ENCODE data around the gene RTEL1. TPM values are rescaled to one million over a fixed set of nuclear protein-coding genes. Genes with fewer than 3 reads are reported as not detected.
A peak's percentile ranks its signal among the peaks of the same experiment; 100 is the strongest.
"Not testable (repeated sequence)": the region's sequence is repeated elsewhere in the genome, so short reads cannot be mapped to it uniquely, and the experiment has no call there.

The RTEL1 gene
- total and polyA plus RNA-seq, 2 donors (not counting 1 experiment from before 2014, with no cell fraction given): 4.7 to 12.4 TPM

DNA sequence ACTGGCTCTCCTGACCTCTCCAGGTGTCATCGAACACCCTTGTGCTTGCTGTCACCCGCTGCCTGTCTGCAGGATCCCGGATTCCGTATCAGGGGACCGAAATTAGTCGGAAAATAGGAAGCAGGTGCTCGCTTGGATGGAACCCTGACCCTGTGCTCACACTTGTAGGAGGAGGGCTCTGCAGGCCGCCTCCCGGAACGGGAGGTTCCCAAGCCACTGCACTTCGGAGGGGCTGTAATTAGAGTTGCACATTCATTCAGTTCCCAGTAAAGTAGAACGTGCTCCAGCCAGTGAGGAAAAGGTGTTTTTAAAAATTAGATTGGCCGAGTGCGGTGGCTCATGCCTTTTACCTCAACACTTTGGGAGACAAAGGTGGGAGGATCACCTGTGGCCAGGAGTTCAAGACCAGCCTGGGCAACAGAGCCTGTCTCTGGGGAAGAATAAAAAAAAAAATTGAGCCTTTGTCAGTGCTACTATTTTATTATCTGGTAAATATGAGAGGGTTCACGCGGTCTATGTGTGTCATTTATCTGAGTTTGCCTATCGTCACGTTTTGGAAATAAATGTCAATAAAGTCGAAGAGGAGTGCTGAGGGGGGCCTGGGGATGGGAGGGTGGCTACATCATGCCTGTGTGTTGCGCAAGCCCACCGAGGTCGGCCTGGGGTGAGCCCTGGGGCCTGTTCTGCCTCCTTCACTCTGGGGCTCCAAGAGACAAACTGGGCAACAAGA, 29.7 kb upstream of the RTEL1 start:
- TF ChIP-seq, protein P1, sequence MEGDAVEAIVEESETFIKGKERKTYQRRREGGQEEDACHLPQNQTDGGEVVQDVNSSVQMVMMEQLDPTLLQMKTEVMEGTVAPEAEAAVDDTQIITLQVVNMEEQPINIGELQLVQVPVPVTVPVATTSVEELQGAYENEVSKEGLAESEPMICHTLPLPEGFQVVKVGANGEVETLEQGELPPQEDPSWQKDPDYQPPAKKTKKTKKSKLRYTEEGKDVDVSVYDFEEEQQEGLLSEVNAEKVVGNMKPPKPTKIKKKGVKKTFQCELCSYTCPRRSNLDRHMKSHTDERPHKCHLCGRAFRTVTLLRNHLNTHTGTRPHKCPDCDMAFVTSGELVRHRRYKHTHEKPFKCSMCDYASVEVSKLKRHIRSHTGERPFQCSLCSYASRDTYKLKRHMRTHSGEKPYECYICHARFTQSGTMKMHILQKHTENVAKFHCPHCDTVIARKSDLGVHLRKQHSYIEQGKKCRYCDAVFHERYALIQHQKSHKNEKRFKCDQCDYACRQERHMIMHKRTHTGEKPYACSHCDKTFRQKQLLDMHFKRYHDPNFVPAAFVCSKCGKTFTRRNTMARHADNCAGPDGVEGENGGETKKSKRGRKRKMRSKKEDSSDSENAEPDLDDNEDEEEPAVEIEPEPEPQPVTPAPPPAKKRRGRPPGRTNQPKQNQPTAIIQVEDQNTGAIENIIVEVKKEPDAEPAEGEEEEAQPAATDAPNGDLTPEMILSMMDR (conservative IDR thresholded peaks at IDR 0.05 in 1 of 2, IDR thresholded peaks at IDR 0.05 in 1 of 2; ENCODE audit: low read depth in 1 of 2, low read length in 2 of 2): no peak
- Histone ChIP-seq H3K4me1 (ENCODE audit: control insufficient read depth, extremely low read depth, insufficient read depth, low read length) (no peaks in the 10 kb centered on the region), H3K9ac (ENCODE audit: insufficient read depth, low read length) (peak overlapping the region; percentile 94), H4K20me1 (ENCODE audit: control insufficient read depth, extremely low read depth, insufficient read depth, low read length) (no peaks in the 10 kb centered on the region), H3K36me3 (ENCODE audit: control insufficient read depth, insufficient read depth, low read length) (no peaks in the 10 kb centered on the region), H3K4me2 (ENCODE audit: extremely low read depth, insufficient read depth, low read length) (peak overlapping the region; percentile 95), H2AFZ (ENCODE audit: low read length) (no peak overlapping the region), H3K79me2 (ENCODE audit: control insufficient read depth, insufficient read depth, low read length) (peaks cover 30% of the 10 kb centered on the region), H3K27ac (ENCODE audit: insufficient read depth, low read length) (peak overlapping the region; percentile 38), H3K27me3 (ENCODE audit: control insufficient read depth, insufficient read depth, low read length) (no peaks in the 10 kb centered on the region), H3K4me3 (replicated peaks in 1 of 4; ENCODE audit: control extremely low read depth in 1 of 4, insufficient read depth in 1 of 4, low read depth in 3 of 4, low read length in 4 of 4) (peak overlapping the region; percentile 64 to 96 (median 95)), H3K9me3 (ENCODE audit: control insufficient read depth, insufficient read depth, low read depth, low read length) (no peaks in the 10 kb centered on the region)
- peak; percentile 60 to 81 for DNase-seq (ENCODE audit: low read depth in 2 of 2)

DNA sequence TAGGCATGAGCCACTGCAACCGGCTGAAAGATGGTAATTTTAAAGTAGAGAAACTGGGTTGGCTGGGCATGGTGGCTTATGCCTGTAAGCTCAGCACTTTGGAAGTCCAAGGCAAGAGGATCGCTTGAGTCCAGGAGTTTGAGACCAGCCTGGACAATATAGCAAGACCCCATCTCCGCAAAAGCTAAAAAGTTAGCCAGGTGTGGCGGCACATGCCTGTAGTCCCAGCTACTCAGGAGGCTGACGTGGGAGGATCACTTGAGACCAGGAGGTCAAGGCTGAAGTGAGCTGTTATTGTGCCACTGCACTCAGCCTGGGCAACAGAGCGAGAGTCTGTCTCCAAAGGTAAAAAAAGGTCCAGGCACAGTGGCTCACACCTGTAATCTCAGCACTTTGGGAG, 27.2 kb upstream of the RTEL1 start:
- H2AFZ ChIP-seq (ENCODE audit: low read length); H3K4me2 ChIP-seq (ENCODE audit: extremely low read depth, insufficient read depth, low read length); H3K4me1 ChIP-seq (ENCODE audit: control insufficient read depth, extremely low read depth, insufficient read depth, low read length); H3K36me3 ChIP-seq (ENCODE audit: control insufficient read depth, insufficient read depth, low read length); H3K9ac ChIP-seq (ENCODE audit: insufficient read depth, low read length); H3K27me3 ChIP-seq (ENCODE audit: control insufficient read depth, insufficient read depth, low read length); DNase-seq (ENCODE audit: low read depth in 2 of 2); H4K20me1 ChIP-seq (ENCODE audit: control insufficient read depth, extremely low read depth, insufficient read depth, low read length); H3K4me3 ChIP-seq (replicated peaks in 1 of 4; ENCODE audit: control extremely low read depth in 1 of 4, insufficient read depth in 1 of 4, low read depth in 3 of 4, low read length in 4 of 4); H3K9me3 ChIP-seq (ENCODE audit: control insufficient read depth, insufficient read depth, low read depth, low read length); H3K27ac ChIP-seq (ENCODE audit: insufficient read depth, low read length): not testable (repeated sequence)
- H3K79me2 ChIP-seq (ENCODE audit: control insufficient read depth, insufficient read depth, low read length): peaks cover 15% of the 10 kb centered on the region

DNA sequence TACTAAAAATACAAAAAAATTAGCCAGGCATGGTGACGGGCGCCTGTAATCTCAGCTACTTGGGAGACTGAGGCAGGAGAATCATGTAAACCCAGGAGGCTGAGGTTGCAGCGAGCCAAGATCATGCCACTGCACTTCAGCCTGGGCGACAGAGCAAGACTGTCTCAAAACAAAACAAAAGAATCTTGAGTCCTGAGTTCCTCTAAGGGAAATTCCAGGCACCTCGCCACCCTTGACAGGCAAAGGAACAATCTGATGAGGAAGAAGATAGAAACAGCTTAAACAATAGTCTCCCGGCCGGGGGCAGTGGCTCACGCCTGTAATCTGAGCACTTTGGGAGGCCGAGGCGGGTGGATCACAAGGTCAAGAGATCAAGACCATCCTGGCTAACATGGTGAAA, 26.7 kb upstream of the RTEL1 start:
- H3K4me3 ChIP-seq (replicated peaks in 1 of 4; ENCODE audit: control extremely low read depth in 1 of 4, insufficient read depth in 1 of 4, low read depth in 3 of 4, low read length in 4 of 4); H4K20me1 ChIP-seq (ENCODE audit: control insufficient read depth, extremely low read depth, insufficient read depth, low read length); H3K9me3 ChIP-seq (ENCODE audit: control insufficient read depth, insufficient read depth, low read depth, low read length); H2AFZ ChIP-seq (ENCODE audit: low read length); H3K9ac ChIP-seq (ENCODE audit: insufficient read depth, low read length); H3K27ac ChIP-seq (ENCODE audit: insufficient read depth, low read length); H3K4me1 ChIP-seq (ENCODE audit: control insufficient read depth, extremely low read depth, insufficient read depth, low read length); H3K36me3 ChIP-seq (ENCODE audit: control insufficient read depth, insufficient read depth, low read length); H3K27me3 ChIP-seq (ENCODE audit: control insufficient read depth, insufficient read depth, low read length); DNase-seq (ENCODE audit: low read depth in 2 of 2); H3K4me2 ChIP-seq (ENCODE audit: extremely low read depth, insufficient read depth, low read length): not testable (repeated sequence)
- peaks cover 11% of the 10 kb centered on the region for H3K79me2 ChIP-seq (ENCODE audit: control insufficient read depth, insufficient read depth, low read length)

DNA sequence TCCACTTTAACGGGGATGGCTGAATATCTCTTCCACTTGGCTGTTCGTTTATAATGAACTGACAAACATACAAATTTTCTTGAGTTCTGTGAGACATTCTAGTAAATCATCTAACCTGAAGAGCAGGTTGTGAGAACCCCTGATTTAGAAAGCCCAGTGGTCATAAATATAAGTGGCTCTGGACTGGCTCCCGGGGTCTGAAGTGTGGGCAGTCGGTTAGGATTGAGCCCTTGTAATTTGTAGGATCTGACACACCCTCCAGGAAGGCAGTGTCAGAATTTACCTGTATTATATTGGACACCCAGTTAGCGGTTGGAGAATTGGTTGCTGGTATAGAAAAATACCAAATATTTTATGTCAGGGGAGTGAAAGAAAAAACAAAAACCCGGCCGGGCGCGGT, 24.4 kb upstream of the RTEL1 start:
- Histone ChIP-seq H3K9ac (ENCODE audit: insufficient read depth, low read length) (no peak overlapping the region), H3K4me2 (ENCODE audit: extremely low read depth, insufficient read depth, low read length) (no peak overlapping the region), H3K79me2 (ENCODE audit: control insufficient read depth, insufficient read depth, low read length) (no peaks in the 10 kb centered on the region), H2AFZ (ENCODE audit: low read length) (no peak overlapping the region), H3K4me3 (replicated peaks in 1 of 4; ENCODE audit: control extremely low read depth in 1 of 4, insufficient read depth in 1 of 4, low read depth in 3 of 4, low read length in 4 of 4) (no peak overlapping the region), H4K20me1 (ENCODE audit: control insufficient read depth, extremely low read depth, insufficient read depth, low read length) (no peaks in the 10 kb centered on the region), H3K27ac (ENCODE audit: insufficient read depth, low read length) (no peak overlapping the region), H3K27me3 (ENCODE audit: control insufficient read depth, insufficient read depth, low read length) (no peaks in the 10 kb centered on the region), H3K4me1 (ENCODE audit: control insufficient read depth, extremely low read depth, insufficient read depth, low read length) (no peaks in the 10 kb centered on the region), H3K9me3 (ENCODE audit: control insufficient read depth, insufficient read depth, low read depth, low read length) (no peaks in the 10 kb centered on the region), H3K36me3 (ENCODE audit: control insufficient read depth, insufficient read depth, low read length) (no peaks in the 10 kb centered on the region)
- DNase-seq (ENCODE audit: low read depth in 2 of 2): no peak
- TF ChIP-seq, protein P1 (conservative IDR thresholded peaks at IDR 0.05 in 1 of 2, IDR thresholded peaks at IDR 0.05 in 1 of 2; ENCODE audit: low read depth in 1 of 2, low read length in 2 of 2): no peak
- no peak for TF ChIP-seq EZH2 (IDR thresholded peaks at IDR 0.05; ENCODE audit: low read length, missing control alignments)

Measured in fibroblast of lung (primary cell).